Measurements from ENCODE around the gene NT5DC2.

The NT5DC2 gene

DNA sequence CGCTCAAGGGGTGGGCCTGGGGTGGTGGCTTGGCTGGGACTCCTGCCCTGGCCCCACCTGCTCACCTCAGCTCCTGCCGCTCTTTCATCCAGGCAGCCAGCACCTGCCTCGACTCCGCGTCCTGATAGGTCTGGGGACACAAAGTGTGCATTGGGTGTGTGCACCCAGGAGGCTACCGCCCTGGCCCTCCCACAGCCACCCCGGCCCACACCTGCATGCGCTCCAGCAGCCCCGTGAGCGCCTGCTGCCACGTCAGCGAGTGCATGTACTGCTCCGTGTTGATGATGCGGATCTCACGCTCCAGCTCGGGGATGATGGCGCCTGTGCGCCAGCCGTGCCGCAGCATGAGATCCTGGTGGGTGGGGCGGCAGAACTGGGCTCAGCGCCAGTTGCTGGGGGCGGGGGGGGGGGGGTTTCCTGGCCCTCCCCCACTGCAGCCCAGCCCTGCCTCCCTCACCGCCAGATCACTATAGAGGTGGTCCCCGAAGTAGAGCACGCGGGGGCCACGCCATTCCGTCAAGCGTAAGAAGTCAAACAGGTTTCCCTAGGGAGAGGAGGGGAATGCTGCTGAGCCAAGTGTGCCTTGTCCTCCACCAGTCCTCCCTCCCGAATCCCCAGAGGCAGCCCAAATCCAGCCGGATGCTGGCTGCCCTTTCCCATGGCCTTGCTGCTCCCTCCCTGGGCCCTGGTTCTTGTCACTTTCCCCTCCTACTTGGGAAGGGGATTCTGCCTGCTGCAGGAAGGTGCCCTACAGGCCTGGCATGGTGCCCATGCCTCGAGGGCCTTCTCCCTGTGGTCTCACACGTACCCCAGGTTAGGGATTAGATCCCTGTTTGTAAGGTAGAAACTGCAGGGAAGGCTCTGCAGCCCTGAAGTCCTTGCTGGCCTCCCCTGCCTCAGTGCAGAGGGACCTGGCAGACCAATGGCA lies 8.6 kb downstream of the NT5DC2 start:
- no peak for DNase-seq

DNA sequence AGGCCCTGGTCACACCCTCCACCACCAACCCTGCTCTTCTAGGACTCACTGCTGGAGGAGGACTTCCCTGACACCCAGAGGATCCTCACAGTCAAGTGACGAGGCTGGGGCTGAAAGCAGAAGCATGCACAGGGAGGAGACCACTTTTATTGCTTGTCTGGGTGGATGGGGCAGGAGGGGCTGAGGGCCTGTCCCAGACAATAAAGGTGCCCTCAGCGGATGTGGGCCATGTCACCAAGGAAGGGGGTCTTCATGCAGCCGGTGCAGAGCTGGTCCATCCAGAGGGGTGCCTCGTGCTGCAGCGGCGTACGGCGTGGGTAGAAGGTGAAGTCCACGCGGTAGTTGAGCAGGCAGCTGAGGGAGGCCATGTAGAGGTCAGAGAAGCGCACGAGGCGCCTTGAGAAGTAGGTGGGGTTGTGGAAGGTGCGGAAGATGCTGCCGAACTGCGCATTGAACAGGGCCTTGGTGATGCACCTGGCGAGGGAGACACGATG lies 9.4 kb downstream of the NT5DC2 start:
- DNase-seq, result no peak

DNA sequence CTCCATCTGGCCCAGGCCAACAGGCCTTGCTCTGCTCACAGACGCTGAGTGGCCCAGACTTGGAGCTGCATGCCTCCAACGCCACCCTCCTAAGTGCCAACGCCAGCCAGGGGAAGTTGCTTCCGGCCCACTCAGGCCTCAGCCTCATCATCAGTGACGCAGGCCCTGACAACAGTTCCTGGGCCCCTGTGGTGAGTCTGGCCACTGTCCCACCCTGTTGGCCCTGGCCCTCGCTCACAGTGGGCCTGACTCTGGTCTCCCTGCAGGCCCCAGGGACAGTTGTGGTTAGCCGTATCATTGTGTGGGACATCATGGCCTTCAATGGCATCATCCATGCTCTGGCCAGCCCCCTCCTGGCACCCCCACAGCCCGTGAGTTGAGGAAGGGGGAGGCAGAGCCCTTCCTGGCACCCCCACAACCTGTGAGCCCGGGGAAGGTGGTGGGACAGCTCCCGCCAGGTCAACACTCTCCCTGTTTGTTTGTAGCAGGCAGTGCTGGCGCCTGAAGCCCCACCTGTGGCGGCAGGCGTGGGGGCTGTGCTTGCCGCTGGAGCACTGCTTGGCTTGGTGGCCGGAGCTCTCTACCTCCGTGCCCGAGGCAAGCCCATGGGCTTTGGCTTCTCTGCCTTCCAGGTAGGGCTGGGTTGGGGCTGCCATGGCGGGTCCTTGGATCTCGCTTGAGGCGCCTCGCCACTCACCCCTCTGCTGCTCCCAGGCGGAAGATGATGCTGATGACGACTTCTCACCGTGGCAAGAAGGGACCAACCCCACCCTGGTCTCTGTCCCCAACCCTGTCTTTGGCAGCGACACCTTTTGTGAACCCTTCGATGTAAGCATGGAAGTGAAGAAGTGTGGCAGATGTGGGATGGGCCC lies 10.0 kb downstream of the NT5DC2 start:
- DNase-seq, result no peak

DNA sequence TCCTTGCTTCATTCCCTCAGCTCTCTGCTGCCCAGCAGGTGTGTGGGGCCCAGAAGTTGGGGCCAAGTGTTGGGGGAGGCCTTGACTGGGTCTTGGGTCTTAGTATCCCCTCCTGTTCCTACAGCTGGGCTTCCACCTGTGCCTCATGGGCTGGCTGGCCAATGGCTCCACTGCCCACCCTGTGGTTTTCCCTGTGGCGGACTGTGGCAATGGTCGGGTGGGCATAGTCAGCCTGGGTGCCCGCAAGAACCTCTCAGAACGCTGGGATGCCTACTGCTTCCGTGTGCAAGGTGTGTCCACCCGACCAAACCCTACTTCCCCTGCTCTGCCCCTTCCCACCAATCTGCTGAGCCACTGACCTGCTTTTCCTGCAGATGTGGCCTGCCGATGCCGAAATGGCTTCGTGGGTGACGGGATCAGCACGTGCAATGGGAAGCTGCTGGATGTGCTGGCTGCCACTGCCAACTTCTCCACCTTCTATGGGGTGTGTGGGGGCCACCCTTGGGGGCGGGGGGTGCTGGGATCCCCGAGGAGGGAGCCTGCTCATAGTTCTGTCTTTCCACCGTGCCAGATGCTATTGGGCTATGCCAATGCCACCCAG lies 10.9 kb downstream of the NT5DC2 start:
- no peak for DNase-seq

DNA sequence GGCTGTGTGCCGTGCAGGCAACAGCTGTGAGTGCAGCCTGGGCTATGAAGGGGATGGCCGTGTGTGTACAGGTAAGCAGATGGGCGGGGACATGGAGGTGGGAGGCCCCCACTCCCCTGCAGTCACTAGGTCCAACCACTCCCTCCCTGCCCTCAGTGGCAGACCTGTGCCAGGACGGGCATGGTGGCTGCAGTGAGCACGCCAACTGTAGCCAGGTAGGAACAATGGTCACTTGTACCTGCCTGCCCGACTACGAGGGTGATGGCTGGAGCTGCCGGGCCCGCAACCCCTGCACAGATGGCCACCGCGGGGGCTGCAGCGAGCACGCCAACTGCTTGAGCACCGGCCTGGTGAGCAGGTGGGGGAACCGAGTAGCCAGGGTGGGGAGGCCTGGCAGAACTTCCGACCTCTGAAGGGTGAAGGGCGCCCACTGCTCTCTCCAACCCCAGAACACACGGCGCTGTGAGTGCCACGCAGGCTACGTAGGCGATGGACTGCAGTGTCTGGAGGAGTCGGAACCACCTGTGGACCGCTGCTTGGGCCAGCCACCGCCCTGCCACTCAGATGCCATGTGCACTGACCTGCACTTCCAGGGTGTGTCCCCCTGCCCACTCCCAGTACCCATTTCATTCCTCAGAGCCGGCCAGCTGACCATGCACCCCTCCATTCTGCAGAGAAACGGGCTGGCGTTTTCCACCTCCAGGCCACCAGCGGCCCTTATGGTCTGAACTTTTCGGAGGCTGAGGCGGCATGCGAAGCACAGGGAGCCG lies 11.6 kb downstream of the NT5DC2 start:
- no peak for DNase-seq

DNA sequence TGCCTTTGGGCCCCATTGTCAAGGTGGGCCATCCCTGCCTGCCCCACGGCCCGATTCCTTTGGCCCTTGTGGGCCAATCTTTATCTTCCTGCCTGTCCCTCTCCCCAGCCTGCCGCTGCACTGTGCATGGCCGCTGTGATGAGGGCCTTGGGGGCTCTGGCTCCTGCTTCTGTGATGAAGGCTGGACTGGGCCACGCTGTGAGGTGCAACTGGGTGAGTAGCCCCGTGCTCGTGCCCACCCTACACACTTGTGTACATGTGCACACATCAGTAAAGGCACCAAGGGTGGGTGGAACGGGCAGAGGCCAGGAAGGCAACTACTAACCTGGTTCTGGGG lies 12.2 kb downstream of the NT5DC2 start:
- no peak for DNase-seq

DNA sequence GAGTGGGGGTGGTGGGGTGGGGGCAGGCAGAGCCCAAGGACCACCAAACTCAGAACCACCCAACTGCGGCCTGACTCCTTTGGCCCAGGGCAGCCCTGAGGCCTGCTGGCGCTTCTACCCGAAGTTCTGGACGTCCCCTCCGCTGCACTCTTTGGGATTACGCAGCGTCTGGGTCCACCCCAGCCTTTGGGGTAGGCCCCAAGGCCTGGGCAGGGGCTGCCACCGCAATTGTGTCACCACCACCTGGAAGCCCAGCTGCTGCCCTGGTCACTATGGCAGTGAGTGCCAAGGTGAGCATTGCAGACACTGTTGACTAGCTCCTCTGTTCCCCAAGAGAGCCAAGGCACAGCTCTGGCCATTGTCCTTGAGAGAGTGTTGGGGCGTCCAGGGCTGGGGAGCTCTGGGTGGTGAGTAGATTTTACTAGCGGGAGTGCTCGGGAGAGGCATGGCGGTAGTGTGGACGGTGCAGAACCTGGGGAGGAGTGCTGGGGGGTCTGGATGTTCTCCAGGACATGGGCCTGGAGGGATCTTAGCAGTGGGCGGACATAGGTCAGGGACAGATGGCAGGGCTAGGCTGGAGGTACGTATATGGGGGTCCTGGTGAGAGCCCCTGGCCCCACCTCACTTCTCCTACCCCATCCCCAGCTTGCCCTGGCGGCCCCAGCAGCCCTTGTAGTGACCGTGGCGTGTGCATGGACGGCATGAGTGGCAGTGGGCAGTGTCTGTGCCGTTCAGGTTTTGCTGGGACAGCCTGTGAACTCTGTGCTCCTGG lies 12.8 kb downstream of the NT5DC2 start:
- no peak for DNase-seq

DNA sequence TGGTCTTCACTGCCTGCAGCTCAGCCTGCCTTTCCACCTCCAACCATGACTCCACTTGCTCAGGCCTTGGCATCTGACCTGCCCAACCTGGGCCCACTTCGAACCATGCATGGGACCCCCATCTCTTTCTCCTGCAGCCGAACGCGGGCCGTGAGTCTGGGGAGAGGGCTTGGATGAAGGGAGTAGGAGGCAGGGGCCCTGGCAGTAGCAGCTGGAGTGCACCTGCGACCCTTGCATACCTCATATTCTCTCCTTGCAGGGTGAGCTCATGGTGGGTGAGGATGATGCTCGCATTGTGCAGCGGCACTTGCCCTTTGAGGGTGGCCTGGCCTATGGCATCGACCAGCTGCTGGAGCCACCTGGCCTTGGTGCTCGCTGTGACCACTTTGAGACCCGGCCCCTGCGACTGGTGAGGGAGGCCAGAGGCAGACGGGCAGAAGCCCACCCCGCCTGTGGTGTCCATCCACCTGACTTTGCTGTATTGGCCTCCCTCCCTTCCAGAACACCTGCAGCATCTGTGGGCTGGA lies 13.5 kb downstream of the NT5DC2 start:
- no peak for DNase-seq

DNA sequence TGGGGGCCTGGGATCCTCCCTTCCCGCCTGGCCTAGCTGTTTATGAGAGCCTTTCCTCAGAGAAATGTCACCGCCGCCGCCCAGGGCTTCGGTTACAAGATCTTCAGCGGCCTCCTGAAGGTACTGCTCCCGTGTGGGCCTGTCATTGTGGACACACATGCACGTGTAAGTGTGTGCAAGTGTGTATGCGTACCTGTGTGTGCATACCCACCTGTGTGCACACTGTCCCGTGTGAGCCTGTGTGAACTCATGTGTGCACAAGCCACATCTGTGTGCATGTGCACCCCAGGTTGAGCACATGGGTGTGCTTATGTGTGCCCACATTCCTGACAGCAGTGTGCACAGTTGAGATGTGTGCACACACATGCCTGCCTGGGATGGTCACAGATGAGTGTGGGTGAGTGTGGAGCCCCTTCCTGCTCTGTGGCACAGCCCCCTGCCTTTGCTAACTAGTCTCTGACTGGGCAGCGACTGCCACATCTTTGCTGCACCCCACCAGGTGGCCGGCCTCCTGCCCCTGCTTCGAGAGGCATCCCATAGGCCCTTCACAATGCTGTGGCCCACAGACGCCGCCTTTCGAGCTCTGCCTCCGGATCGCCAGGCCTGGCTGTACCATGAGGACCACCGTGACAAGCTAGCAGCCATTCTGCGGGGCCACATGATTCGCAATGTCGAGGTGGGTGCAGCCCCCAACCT lies 14.1 kb downstream of the NT5DC2 start:
- DNase-seq, result no peak

DNA sequence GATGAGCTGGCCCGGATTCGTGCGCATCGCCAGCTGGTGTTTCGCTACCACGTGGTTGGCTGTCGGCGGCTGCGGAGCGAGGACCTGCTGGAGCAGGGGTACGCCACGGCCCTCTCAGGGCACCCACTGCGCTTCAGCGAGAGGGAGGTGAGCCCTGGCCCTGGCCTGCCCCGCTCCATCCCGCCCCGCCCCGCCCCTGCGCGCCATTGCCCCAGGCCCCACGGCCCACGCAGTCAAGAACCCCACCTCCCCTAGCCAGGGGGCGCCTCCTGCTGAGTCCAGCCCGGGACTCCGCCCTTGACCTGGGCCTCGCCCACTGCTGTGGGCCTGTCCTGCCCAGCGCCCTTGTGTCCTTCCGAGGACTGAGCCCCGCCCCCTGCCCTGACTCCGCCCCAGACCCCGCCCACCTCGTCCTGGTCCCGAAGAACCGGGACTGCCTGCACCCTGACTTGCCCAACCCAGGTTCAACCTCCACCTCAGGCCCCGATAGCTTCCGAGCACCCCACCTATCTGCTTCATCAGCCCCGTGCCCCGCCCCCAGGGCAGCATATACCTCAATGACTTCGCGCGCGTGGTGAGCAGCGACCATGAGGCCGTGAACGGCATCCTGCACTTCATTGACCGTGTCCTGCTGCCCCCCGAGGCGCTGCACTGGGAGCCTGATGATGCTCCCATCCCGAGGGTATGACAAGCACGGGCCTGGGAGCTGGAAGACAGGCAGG lies 14.8 kb downstream of the NT5DC2 start:
- no peak for DNase-seq

DNA sequence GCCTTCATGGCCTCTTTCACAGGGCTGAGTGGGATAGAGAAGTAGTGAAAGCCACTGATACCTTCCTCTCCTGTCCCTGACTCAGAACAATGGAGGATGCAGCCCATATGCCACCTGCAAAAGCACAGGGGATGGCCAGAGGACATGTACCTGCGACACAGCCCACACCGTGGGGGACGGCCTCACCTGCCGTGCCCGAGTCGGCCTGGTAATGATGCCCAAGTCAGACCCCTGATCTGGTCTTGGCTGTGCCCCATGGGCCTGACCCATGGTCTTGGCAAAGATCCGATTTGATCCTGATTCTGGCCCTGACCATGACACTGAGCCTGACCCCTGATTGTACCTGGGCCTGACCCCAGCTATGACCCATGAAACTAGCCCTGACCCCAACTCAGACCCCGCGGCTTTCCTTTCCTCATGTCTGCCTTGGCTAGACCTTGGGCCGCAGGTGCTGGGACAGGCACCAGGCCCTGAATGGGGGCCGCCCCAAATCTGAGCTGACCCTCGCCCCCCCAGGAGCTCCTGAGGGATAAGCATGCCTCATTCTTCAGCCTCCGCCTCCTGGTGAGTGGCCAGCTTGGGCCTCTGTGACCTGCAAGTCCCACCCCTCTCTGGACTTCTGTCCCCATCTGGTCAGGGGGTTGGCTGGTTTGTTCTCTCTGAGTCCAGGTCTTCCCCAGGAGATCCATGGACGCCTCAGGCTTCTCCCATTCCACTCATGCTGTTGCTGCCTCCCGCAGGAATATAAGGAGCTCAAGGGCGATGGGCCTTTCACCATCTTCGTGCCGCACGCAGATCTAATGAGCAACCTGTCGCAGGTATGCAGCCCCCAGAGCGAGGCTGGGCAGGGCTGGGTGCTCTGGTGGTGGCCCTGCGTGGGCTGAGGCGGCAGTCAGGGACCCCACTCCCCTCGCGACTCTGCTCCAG lies 15.6 kb downstream of the NT5DC2 start:
- no peak for DNase-seq

DNA sequence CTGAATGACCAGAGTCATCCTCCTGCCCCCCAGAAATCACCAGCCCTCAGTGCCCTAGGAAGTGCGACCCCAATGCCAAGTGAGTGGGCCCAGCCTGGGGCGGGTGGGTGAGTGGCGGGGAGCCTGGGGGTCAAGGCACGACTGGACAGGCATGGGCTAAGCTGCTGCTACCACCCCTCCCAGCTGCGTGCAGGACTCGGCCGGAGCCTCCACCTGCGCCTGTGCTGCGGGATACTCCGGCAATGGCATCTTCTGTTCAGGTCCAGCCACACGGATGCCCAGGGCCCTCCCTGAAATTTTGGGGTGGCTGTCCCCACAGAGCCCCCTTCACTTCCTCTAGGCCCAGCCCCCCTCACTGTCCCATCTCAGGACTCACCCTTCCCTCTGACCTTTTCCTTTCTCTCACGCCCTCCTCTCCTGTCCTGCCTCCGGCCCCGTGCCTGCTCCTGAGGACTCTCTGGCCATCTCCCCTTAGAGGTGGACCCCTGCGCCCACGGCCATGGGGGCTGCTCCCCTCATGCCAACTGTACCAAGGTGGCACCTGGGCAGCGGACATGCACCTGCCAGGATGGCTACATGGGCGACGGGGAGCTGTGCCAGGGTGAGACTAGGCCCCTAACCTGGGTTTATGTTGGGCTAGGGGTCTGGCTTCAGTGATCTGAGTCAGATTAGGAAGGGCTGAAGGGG lies 17.0 kb downstream of the NT5DC2 start:
- DNase-seq, result no peak

DNA sequence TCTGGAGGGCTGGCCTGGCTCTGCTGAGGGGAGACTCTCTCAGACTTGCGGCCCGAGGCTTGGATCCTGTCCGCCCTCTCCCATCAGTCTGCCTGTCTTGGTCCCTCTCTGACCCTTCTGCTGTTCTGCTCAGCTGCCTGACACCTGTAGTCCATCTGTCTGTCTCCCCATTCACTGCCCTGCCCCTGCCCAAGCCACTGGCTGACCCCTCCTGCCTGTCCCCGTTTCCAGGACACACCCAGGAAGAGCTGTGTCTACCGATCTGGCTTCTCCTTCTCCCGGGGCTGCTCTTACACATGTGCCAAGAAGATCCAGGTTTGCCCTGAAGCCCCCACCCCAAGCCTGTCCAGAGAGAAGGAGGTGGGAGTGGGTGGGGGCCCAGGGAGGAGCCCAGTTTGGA lies 18.5 kb downstream of the NT5DC2 start:
- no peak for DNase-seq

DNA sequence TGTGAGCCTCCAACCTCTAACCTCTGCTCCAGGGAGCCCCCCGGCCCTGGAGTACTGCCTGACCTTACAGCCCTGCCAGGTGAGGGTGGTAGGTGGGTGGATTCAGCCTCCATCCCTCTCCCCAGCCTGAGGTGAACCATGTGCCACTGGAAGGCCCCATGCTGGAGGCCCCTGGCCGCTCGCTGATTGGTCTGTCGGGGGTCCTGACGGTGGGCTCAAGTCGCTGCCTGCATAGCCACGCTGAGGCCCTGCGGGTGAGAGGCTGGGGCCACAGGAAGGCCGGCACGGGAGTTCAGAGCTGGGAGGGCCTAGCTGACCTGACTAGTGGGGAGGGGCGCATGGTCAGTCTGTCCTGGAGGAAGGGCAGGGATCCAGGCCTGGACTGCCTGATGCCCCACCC lies 19.1 kb downstream of the NT5DC2 start:
- no peak for DNase-seq

DNA sequence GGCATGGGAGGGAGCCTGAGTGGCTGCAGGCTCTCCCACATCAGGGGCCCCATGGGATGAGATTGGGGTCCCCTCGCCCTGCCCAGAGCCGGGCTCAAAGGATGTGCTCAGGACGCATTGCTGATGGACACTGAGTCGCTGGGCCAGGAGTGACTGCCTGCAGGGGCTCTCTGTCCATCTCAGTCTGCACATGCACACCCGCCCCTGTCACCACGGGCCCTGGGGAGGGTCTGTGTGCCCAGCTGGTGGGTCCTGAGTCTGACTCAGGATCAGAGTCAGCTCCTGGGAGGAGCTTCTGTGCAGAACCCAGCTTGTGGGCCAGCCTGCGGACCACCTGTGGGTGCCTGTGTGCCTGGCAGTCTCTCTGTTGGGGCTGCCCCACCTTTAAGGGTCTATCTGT lies 20.4 kb downstream of the NT5DC2 start:
- no peak for DNase-seq

DNA sequence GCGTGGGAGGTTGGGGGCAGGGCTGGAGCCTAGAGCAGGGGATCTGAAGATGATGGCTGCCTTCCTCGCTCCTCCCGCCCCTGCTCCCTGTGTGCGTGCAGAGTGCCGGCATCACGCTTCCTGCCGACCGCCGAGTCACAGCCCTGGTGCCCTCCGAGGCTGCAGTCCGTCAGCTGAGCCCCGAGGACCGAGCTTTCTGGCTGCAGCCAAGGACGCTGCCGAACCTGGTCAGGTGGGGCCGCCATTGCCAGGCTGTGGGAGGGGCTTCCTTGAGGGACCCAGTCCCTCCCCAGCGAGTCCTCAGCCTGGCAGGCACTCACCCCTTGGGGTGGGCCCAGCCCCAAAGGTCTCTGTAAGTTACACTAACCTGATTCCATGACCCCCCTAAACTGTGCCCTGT lies 20.9 kb downstream of the NT5DC2 start:
- no peak for DNase-seq

DNA sequence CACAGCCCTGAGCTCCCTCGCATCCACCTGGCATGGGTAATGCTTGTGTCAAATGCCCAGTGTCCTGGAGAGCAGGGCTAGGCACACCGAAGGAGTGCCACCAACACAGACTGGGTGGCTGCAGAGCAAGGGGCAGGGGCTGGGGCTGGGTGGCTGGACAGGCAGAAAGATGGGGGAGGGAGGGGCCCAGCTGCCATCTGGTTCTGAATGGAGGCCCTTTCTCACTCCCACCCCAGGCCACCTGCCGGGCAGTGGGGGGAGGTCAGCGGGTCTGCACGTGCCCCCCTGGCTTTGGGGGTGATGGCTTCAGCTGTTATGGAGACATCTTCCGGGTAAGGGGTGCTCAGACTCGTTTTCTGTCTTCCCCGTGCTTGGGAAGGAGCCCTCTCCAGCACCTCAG lies 21.6 kb downstream of the NT5DC2 start:
- no peak for DNase-seq

DNA sequence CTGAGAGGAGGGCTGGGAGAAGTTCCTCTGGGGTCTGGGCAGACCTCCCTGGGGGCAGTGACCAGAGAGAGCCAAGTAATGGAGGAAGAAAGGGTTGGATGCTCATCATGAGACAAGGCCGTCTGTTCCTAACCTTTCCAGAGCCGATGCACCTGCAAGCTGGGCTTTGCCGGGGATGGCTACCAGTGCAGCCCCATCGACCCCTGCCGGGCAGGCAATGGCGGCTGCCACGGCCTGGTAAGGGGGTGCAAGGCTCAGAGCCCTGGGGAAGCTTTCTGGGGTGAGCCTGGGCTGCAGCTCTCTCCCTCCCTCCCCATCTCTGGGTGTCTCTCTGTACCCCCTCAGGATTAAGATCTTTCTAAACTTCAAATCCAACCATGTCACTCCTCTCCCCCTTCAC lies 22.1 kb downstream of the NT5DC2 start:
- no peak for DNase-seq

All from activated CD4-positive, alpha-beta T cell treated with anti-CD3 and anti-CD28 coated beads, Interleukin-2, Interleukin-6, amounts not matched to agents 100 ng/mL and 50 ng/mL, durations not matched to agents 16 hours and 8 hours (primary cell).